HG02970 (cell line): ENCODE results near the gene ELANE.
A peak's percentile ranks its signal among the peaks of the same experiment; 100 is the strongest.
"Not testable (repeated sequence)": the region's sequence is repeated elsewhere in the genome, so short reads cannot be mapped to it uniquely, and the experiment has no call there.

ENCODE experiments used
- ATAC-seq: cut with Tn5 transposase; IDR thresholded peaks from one replicate; pipeline ENCODE4 v1.9.1; 2021; ENCODE audit warnings: mild to moderate bottlenecking, moderate library complexity, moderate number of reproducible peaks; ENCODE audit not compliant: unreplicated experiment, low FRiP score

The ELANE gene

DNA sequence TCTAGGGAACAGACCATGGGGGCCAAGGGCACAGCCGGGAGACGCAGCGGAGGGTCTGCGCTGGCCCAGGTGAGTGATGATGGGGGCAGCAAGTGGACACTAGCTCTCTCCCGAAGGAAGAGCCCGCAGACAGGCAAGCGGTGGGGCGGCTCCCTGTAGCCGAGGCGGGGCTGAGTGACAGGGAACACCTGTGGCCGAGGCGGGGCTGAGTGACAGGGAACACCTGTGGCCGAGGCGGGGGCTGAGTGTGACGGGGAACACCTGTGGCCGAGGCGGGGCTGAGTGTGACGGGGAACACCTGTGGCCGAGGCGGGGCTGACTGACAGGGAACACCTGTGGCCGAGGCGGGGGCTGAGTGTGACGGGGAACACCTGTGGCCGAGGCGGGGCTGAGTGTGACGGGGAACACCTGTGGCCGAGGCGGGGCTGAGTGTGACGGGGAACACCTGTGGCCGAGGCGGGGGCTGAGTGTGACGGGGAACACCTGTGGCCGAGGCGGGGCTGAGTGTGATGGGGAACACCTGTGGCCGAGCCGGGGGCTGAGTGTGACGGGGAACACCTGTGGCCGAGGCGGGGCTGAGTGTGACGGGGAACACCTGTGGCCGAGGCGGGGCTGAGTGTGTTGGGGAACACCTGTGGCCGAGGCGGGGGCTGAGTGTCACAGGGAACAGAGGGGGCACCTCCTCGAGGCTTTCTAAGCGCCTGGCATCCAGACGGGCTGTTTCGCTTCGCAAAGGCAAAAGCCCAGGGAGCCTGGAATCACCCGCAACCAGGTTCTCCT lies 39.5 kb downstream of the ELANE start:
- not testable (repeated sequence) for ATAC-seq

DNA sequence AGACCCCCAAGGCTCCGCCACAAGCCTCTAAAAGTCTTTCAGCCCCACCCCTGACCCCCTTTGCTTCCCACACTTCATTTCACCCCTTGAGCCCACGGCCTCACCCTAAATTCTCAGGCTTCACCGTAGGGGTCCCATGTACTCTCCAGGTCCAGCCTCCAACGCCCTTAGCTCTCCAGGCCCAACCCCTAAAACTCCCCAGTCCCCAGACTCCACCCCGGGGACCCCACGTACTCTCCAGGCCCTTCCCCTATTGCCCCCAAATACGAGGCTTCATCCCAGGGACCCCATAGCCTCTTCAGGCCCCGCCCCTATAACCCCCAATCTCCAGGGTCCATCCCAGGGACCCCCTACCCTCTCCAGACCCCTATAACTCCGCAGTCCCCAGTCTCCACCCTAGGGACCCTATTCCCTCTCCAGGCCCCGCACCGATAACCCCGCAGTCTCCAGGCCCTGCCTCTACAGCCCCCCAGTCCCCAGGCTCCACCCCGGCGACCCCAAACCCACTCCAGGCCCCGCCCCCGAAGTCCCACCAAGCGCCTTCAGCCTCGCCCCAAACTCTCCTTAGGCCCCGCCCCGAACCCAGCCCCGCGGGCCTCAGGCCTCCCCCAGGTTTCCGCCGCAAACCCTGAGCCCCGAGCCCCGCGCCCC lies 40.3 kb downstream of the ELANE start:
- ATAC-seq: no peak

DNA sequence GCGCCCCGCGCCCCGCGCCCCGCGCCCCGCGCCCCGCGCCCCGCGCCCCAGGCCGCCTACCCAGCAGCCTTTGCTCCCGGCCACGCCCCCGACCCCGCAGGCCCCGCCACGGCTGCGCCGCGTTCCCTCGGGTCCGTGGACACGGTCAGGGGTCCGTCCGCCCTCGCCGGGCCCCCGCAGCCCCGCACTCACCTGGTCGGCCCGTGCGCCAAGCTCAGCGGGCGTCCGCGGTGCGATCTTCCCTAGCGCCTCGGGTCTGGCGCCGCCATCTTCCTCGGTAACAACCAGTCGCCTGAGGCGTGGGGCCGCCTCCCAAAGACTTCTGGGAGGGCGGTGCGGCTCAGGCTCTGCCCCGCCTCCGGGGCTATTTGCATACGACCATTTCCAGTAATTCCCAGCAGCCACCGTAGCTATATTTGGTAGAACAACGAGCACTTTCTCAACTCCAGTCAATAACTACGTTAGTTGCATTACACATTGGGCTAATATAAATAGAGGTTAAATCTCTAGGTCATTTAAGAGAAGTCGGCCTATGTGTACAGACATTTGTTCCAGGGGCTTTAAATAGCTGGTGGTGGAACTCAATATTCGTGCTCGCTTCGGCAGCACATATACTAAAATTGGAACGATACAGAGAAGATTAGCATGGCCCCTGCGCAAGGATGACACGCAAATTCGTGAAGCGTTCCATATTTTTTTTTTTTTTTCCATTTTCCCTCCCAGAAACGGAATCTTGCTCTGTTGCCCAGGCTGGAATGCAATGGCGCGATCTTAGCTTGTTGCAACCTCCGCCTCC lies 41.0 kb downstream of the ELANE start, which contains the start of the genes MED16 and RNU6-9:
TSS of gene MED16 (minus strand) at position 294 of the 796 bp plus-strand sequence. CDS start 2,056 bp downstream, outside the sequence.
TSS of gene RNU6-9 (plus strand) at position 591 of the 796 bp plus-strand sequence.
- peak; percentile 82 for ATAC-seq

DNA sequence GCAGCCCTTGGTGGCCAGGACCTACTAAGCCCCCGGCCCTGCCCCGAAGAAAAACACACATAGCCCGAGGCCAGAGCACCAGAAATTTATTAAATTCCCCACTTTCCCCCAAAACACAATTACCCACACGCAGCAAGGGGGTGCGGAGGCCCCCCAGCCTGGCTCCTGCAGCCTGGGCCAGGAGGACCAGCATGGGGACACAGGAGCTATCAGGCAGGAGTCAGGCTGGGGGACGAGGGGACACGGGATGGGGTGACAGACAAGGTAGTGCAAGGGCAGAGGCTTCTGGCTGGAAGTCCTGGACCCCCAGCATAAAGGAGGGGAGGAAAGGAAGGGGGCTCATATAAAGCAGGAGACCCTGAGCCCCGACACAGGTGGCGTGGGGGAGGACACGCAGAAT lies 44.3 kb downstream of the ELANE start:
- ATAC-seq: no peak

DNA sequence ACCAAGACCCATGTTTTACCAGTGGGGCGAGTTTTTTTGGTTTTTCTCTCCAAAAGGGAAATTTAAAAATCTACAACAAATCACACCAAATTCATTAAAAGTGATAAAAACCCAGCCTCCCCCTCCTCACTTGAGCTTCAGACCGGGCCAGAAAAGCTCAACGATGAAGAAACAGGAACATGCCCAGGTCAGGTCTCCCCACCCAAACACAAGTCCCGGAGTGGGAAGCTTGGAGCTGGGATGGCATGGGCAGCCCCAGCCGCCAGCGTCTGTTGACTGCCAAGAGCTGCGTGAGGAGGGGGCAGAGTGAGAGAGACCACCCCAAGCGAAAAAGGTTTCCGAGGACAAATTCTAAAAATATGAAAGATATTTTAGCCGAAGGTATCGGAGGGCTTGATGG lies 44.9 kb downstream of the ELANE start:
- no peak for ATAC-seq

DNA sequence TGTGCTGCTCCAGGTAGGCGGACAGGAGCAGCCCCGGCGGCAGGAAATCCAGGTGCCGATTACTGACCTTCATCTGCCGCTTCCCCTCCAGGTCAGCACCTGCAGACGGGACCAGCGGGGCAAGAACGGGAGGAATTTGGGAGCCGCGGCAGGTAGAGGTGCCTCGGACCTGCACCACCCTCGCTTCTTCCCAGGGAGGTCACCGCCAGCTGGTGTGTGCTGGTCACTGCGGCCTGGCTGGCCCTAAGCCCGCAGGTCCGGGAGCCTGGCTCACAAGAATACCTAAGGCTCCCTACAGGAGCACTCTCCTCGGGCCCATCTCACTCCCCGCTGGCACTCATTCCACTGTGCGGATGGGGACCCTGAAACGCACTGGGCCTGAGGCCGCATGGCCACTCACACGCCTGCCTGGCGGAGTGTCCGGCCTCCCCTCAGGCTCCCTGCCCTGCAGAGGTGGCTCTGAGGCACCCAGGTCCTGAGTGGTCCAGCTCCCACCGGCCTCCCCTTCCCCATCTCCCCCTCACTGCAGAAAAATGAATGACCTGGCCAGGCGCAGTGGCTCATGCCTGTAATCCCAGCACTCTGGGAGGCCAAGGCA lies 45.4 kb downstream of the ELANE start:
- no peak for ATAC-seq

DNA sequence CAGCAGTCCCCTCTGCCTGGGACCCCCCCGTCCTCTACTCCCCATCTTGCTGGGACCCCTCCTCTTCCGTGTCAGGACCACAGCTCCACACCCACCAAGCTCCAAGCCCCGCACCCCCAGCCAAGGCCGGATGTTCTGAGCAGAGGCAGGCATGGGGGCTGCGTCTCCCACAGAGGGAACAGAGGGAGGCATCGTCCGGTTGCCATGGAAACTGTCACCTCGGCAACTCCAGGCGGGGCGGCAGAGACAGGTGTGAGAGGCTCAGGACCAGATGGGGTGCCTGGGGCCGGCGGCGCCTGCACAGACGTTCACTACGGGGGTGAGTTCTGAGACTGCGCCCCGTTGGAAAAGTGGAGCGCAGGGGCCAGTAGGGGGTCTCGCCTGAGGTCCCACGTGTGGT lies 46.6 kb downstream of the ELANE start:
- no peak for ATAC-seq

DNA sequence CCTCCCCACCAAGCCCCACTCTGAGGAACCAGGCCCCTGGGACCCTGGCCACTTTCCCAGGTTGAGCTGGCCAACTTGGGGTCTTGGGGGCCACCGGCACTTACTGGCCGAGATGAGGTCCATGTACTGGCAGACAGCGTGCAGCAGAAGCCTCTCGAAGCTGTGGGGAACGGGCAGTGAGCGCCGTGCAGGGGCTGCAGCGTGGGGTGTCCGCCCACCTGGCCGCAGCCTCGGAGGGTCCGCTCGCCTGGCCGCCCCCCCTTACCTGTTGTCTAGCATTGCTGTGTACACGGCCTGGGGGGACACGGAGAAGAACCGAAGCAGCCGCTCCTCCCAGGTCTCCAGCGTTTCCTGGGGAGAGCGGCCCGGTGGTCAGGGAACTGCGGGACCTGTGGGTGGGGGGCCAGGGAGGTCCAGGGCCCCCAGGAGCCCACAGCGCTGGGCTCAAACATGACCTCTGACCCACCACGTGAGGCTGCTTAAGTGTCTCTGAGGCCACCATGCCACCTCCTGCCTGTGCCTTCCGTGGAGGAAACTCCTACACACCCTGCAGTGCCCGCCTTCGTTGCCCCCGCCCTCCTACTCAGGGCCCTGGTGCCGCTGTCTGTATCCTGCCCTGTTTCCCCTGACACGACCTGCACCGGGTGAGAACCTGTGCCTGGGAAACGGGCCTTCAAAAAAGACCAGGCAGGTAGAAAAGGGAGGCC lies 47.4 kb downstream of the ELANE start:
- ATAC-seq: no peak

DNA sequence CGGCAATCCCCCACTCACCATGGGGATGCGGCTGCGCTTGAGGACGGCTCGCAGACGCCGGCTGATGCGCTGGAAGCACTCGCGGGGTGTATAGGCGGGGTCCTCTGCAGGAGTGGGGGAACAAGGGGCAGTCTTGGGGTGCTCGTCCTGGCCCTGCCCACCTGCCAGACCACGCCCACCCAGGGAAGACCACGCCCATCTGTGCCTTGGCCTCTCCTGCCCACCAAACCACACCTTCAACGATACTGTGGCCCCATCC lies 47.9 kb downstream of the ELANE start:
- no peak for ATAC-seq

DNA sequence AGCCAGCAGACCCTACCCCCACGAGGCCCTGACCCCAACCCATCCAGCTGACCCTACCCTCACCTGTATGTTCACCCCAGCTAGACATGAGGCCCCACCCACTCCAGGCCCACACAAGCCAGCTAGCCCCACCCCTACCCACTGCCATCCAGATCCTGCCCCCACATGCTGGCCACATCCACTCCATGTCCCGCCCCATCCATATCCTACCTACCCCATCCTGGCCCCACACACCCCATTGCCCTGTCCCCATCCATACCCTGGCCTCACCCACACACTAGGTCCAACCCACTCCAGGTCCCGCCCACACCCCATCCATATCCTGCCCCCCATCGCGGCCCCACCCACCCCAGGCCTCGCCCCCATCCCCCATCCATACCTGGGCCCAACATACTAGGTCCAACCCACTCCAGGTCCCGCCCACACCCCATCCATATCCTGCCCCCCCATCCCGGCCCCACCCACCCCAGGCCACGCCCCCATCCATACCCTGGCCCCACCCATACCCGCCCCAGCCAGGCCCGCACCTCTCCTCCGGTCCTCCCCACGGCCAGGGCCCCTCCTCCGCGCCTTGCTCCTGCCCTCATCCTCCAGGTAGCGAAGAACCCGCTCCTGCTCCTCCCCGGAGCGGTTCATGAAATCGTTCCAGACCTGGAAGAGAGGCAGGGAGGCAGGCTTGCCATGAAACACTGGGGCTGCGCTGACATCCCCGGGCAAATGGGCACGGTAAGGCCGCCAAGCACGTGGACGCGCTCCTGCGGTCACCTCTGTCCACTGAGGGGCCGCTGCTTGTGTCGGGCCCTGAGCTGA lies 48.4 kb downstream of the ELANE start:
- no peak for ATAC-seq

DNA sequence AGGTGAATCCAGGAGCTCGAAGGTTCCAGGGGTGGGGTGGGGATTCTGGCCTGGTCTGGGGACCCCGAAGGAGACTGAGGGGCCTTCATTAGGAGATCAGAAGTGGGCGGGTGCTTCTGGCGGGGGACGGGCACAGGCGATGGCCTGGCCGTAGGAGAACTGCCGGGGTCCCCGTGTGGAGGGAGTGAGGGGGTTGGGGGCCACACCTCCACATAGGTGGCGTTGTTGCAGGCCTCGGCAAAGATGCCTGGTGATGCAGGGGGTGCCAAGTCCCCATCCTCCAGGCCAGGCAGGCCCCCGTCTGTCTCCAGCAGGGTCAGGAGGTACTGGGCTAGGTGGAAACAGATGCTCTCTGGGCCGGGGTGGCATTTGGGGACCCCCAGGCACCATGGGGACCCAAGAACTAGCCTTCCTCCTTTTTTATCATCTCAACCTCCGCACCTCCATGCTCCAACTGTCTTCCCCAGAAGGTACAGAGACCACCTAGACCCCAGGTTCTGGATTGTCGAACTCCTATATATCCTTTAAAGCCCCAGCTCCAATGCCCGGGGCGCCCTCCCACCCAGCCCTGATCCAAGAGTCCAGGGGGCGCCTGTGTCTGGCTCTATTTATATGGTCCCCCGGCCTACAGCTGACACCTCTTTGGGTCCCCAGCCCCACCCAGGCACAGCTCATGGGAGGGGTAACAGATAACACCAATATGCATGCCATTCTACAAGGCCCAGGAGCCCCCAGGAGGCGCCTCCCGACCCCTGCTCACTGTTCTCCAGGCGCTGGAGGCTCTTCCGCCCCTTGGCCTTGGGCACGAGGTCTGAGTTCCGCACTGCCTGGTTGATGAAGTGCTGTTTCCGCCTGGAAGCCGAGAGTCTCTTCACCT lies 49.4 kb downstream of the ELANE start:
- ATAC-seq: no peak

DNA sequence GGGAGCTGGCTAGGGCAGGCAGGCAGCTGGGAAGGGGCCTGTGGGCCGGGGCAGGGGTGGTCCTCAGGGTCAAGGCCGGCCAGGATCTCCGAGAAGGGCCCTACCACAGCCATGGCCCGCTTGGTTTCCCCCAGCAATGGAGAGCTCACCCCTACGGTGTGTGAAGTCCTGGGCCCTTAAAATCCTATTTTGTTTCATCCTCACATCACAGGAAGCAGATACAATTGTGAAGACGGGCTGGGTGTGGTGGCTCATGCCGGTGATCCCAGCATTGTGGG lies 49.9 kb downstream of the ELANE start:
- ATAC-seq: no peak

DNA sequence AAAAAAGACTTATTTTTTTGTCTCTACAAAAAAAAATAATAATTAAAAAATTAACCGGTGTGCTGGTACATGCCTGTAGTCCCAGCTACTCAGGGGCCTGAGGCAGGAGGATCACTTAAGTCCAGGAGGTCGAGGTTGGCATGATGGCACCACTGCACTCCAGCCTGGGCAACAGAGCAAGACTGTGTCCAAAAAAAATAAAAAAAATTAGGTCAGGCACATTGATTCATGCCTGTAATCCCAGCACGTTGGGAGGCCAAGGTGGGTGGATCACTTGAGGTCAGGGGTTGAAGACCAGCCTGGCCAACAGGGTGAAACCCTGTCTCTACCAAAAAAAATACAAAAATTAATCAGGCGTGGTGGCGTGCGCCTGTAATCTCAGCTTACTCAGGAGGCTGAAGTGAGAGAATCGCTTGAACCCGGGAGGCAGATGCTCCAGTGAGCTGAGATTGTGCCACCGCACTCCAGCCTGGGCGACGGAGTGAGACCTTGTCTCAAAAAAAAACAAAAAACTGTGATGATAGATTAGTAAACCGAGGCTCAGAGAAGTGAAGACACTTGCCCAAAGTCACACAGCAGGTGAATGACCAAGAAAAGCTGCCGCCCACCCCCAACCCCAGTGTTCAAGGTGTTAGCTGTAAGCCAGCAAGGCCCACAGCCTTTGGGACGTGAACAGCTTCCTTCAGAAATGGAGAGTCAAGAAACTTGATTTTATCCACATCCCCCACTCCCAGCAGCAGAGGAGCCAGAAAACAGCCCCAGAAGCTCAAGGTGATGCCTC lies 50.5 kb downstream of the ELANE start:
- ATAC-seq: no peak

DNA sequence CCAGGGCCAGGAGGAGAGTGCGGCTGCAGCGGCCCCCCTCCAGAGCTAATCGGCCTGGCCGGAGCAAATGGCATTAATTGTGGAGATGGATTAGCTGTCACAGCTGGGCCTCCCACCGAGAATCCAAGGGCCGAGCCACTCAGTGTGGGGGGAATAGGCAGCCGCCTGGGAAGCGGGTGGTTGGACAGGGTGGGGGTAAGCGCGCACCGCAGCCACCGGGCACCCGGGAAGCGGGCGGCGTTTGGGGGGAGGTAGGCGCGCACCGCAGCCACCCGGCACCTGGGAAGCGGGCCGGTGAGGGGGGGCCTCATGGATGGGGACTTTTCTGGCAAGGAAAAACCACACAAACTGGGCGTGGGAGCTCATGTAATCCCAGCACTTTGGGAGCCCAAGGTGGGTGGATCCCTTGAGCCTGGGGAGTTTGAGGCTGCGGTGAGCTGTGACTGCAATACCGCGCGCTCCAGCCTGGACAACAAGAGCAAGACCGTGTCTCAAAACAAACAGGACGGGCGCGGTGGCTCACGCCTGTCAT lies 51.2 kb downstream of the ELANE start:
- ATAC-seq: no peak

DNA sequence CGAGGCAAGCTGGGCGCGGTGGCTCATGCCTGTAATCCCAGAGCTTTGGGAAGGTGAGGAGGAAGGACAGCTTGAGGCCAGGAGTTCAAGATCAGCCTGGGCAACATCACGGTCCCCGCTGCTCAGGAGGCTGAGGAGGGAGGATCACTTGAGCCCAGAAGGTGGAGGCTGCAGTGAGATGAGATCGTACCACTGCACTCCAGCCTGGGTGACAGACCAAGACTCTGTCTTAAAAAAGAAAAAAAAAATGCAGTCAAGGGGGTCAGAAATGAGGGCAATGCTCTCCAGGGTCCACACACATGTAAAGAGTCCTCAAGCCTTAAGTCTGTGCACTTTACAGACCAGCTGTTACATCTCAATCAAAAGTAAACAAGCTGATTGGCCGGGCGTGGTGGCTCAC lies 52.4 kb downstream of the ELANE start:
- ATAC-seq: no peak
